DND-41 (cell line): Measurements from ENCODE around the gene ETS2.
A peak's percentile ranks its signal among the peaks of the same experiment; 100 is the strongest.

Experiments used
- ATAC-seq: fragments of 200-7000 bp; cut with Tn5 transposase; 3 replicates; pipeline ENCODE4 v1.9.1; 2021; ENCODE audit warnings: low read depth; ENCODE audit not compliant: insufficient read depth
- DNase-seq: peaks from one replicate; pipeline ENCODE4 v3.0.0-alpha.2; 2020
- H2AFZ ChIP-seq: 2 replicates; pipeline ENCODE4 v1.6.0; 2012; ENCODE audit warnings: low read depth, low read length
- H3K27ac ChIP-seq: 2 replicates; pipeline ENCODE4 v1.5.1; 2012; ENCODE audit warnings: low read length, inconsistent platforms
- H3K27me3 ChIP-seq: fragments of 200-600 bp; sonication (generic); 2 replicates; pipeline ENCODE4 v1.6.0; 2012; ENCODE audit warnings: low read length, mild to moderate bottlenecking, inconsistent platforms; ENCODE audit not compliant: insufficient read depth, poor library complexity
- H3K36me3 ChIP-seq: 2 replicates; pipeline ENCODE4 v1.5.1; 2012; ENCODE audit warnings: low read length, inconsistent platforms; ENCODE audit not compliant: insufficient read depth
- H3K4me1 ChIP-seq: 2 replicates; pipeline ENCODE4 v1.5.1; 2012; ENCODE audit warnings: mild to moderate bottlenecking, low read length; ENCODE audit not compliant: insufficient read depth
- H3K4me2 ChIP-seq: 2 replicates; pipeline ENCODE4 v1.6.0; 2012; ENCODE audit warnings: mild to moderate bottlenecking, moderate library complexity, low read length, inconsistent platforms; ENCODE audit not compliant: insufficient read depth
- H3K4me3 ChIP-seq, 2 experiments: fragments of 200-600 bp in 1 of 2; shearing (Covaris generic) in 1 of 2; 2 replicates each; pipeline ENCODE4 v1.5.1; 2012 to 2016; ENCODE audit warnings: inconsistent platforms in 2 of 2, low read length in 2 of 2, mild to moderate bottlenecking in 2 of 2, low read depth in 1 of 2, moderate library complexity in 1 of 2
- H3K79me2 ChIP-seq: 2 replicates; pipeline ENCODE4 v1.6.0; 2012; ENCODE audit warnings: low read length, inconsistent platforms; ENCODE audit not compliant: insufficient read depth
- H3K9ac ChIP-seq: 2 replicates; pipeline ENCODE4 v1.6.0; 2012; ENCODE audit warnings: low read depth, mild to moderate bottlenecking, inconsistent platforms, low read length, moderate library complexity
- H3K9me3 ChIP-seq: 2 replicates; pipeline ENCODE4 v1.5.1; 2012; ENCODE audit warnings: low read length, moderate library complexity, mild to moderate bottlenecking, inconsistent platforms; ENCODE audit not compliant: insufficient read depth, severe bottlenecking
- H4K20me1 ChIP-seq: 2 replicates; pipeline ENCODE4 v1.6.0; 2012; ENCODE audit warnings: low read length; ENCODE audit not compliant: insufficient read depth
- CTCF ChIP-seq: IDR thresholded peaks from 2 replicates; pipeline ENCODE4 v1.5.1; 2012; ENCODE audit warnings: borderline replicate concordance, low read length, moderate library complexity, mild to moderate bottlenecking; ENCODE audit not compliant: poor library complexity, severe bottlenecking; ENCODE audit errors: extremely low read depth
- EZH2 ChIP-seq: IDR thresholded peaks from 3 replicates; pipeline ENCODE4 v1.6.1; 2012; ENCODE audit warnings: borderline replicate concordance, low read depth, mild to moderate bottlenecking, moderate library complexity, low read length, inconsistent platforms; ENCODE audit not compliant: severe bottlenecking

ETS2 gene

GRCh38 chr21:38815060-38815405, 9.3 kb downstream of the ETS2 start:
- Histone ChIP-seq H2AFZ (no peak overlapping the region), H3K4me3 (no peak overlapping the region), H3K36me3 (peaks cover 97% of the 10 kb centered on the region), H3K79me2 (peaks cover 90% of the 10 kb centered on the region), H3K9ac (no peak overlapping the region), H3K9me3 (no peaks in the 10 kb centered on the region), H3K27ac (0 out of 2 replicates have a peak overlapping the region, but pooled peaks have one; percentile 4), H3K27me3 (no peaks in the 10 kb centered on the region), H3K4me2 (no peak overlapping the region), H4K20me1 (peaks cover 69% of the 10 kb centered on the region), H3K4me1 (peaks cover 22% of the 10 kb centered on the region)
- TF ChIP-seq EZH2 (no peak), CTCF (no peak)
- ATAC-seq, result no peak
- no peak for DNase-seq

GRCh38 chr21:38816400-38816977, 10.8 kb downstream of the ETS2 start:
- H3K4me2 ChIP-seq, result no peak overlapping the region
- TF ChIP-seq EZH2 (no peak), CTCF (no peak)
- no peak overlapping the region for H2AFZ ChIP-seq
- no peaks in the 10 kb centered on the region for H3K9me3 ChIP-seq
- no peak overlapping the region for H3K4me3 ChIP-seq
- H3K27ac ChIP-seq, result no peak overlapping the region
- H3K27me3 ChIP-seq, result no peaks in the 10 kb centered on the region
- peaks cover 76% of the 10 kb centered on the region for H3K79me2 ChIP-seq
- H3K36me3 ChIP-seq, result peaks cover 97% of the 10 kb centered on the region
- no peak for DNase-seq
- peaks cover 64% of the 10 kb centered on the region for H4K20me1 ChIP-seq
- peaks cover 8% of the 10 kb centered on the region; the same call in 1 of the 2 replicates for H3K4me1 ChIP-seq
- no peak overlapping the region for H3K9ac ChIP-seq
- no peak for ATAC-seq

GRCh38 chr21:38817371-38818324, 11.9 kb downstream of the ETS2 start:
- Histone ChIP-seq H3K9me3 (no peaks in the 10 kb centered on the region), H3K4me1 (no peaks in the 10 kb centered on the region; the same call in 1 of the 2 replicates), H3K9ac (no peak overlapping the region), H3K79me2 (peaks cover 64% of the 10 kb centered on the region), H3K27me3 (no peaks in the 10 kb centered on the region), H3K36me3 (peaks cover 97% of the 10 kb centered on the region), H3K27ac (no peak overlapping the region), H2AFZ (no peak overlapping the region), H3K4me2 (no peak overlapping the region), H3K4me3 (no peak overlapping the region), H4K20me1 (peaks cover 60% of the 10 kb centered on the region)
- ATAC-seq (no peak), DNase-seq (no peak)
- no peak for TF ChIP-seq EZH2
- no peak for TF ChIP-seq CTCF
